Ureter (tissue), 1 donor: ENCODE measurements around the gene OXCT2. TPM values are rescaled to one million over a fixed set of nuclear protein-coding genes. Genes with fewer than 3 reads are reported as not detected.
"Not testable (repeated sequence)": the region's sequence is repeated elsewhere in the genome, so short reads cannot be mapped to it uniquely, and the experiment has no call there.

Source experiments
- DNase-seq: peaks from one replicate; pipeline ENCODE4 v3.0.0-alpha.2; 2020; ENCODE audit warnings: low spot score
- total RNA-seq: library from RNA; stranded (reverse); gene quantifications from one replicate; pipeline ENCODE4 v1.2.4, GENCODE V29; 2023
- donor health status: DM: yes; HTN: yes; CAD: no.

Gene OXCT2
- total RNA-seq, result 1.1 TPM

- not testable (repeated sequence) for DNase-seq
Observed at GRCh38 chr1:39771022-39771532, at the start of gene OXCT2. Gene OXCT2 (minus strand): TSS chr1:39771348. CDS start chr1:39771255, 93 bp downstream.

- peak; percentile 77 for DNase-seq
Observed at GRCh38 chr1:39819091-39819812, 48.1 kb upstream of the OXCT2 start.

GRCh38 chr1:39818482-39818881 is 47.3 kb upstream of the OXCT2 start:
- peak; percentile 87 for DNase-seq

- peak; percentile 91 for DNase-seq
Observed at GRCh38 chr1:39817091-39817932, 46.2 kb upstream of the OXCT2 start.

- peak; percentile 91 for DNase-seq
Observed at GRCh38 chr1:39816415-39817090, 45.4 kb upstream of the OXCT2 start.

GRCh38 chr1:39812913-39813312 is 41.8 kb upstream of the OXCT2 start:
- no peak for DNase-seq

- no peak for DNase-seq
Observed at GRCh38 chr1:39808784-39809517, 37.8 kb upstream of the OXCT2 start.

GRCh38 chr1:39805385-39805784 is 34.2 kb upstream of the OXCT2 start:
- DNase-seq, result no peak

GRCh38 chr1:39802496-39803260 is 31.5 kb upstream of the OXCT2 start:
- DNase-seq, result no peak

GRCh38 chr1:39800471-39800835 is 29.3 kb upstream of the OXCT2 start:
- no peak for DNase-seq

- DNase-seq, result peak; percentile 74
Observed at GRCh38 chr1:39799770-39800470, 28.8 kb upstream of the OXCT2 start.

- DNase-seq, result peak; percentile 92
Observed at GRCh38 chr1:39798859-39799769, 28.0 kb upstream of the OXCT2 start.

- DNase-seq, result no peak
Observed at GRCh38 chr1:39795651-39796050, 24.5 kb upstream of the OXCT2 start.

- DNase-seq, result no peak
Observed at GRCh38 chr1:39791838-39792237, 20.7 kb upstream of the OXCT2 start.

- no peak for DNase-seq
Observed at GRCh38 chr1:39789571-39790110, 18.5 kb upstream of the OXCT2 start.

- peak; percentile 73 for DNase-seq
Observed at GRCh38 chr1:39788758-39789570, 17.8 kb upstream of the OXCT2 start, which contains the start of gene BMP8B. Gene BMP8B (minus strand): TSS chr1:39788865. CDS start chr1:39788485, 380 bp downstream.

- DNase-seq, result no peak
Observed at GRCh38 chr1:39788426-39788757, 17.2 kb upstream of the OXCT2 start.

- not testable (repeated sequence) for DNase-seq
Observed at GRCh38 chr1:39787964-39788363, 16.8 kb upstream of the OXCT2 start.
